Stimulated activated CD8-positive, alpha-beta memory T cell treated with anti-CD3 and anti-CD28 coated beads, Interleukin-12 subunit alpha, Interleukin-12 subunit beta, amount 100 ng/mL, for 24 hours (primary cell): ENCODE results near the gene CDC7.
A peak's percentile ranks its signal among the peaks of the same experiment; 100 is the strongest.
"Not testable (repeated sequence)": the region's sequence is repeated elsewhere in the genome, so short reads cannot be mapped to it uniquely, and the experiment has no call there.

ENCODE experiments used
- DNase-seq: peaks from one replicate; pipeline ENCODE4 v3.0.0-alpha.2; 2020; ENCODE audit errors: extremely low read depth

Gene CDC7

DNA sequence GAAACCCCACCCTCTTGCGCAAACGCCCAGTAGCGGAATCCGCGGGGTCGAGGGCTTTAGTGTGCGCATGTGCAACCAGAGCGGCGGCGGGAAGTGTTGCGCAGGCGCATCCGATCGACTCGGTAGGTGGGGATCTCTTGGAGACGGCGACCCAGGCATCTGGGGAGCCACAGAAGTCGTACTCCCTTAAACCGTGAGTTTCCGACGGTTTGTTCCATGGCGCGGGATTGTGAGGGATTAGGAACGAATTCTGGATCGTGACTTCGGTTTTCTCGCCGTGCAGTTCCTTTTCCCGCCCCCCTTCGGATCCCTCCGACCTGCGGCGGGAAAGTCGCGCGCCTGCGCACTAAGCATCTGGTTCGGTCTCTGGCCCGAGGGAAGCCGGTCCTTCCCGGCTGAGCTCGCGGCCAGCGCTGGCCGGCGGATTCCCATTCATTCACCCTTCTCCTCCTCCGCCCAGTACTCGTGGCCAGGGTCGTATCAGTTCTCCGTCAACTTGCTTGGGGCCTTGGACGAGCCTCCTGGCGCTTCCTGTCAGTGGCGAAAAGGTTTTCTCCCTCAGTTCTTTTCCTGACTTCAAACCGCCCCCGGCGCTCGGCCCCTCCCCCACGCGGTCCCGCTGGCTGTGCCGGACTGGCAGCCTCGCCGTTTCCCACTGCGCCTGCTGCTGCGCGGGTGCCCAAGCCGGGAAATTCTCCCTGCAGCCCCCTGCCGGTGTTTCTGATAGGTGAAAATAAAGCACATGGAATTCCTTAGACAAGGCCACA lies at the start of gene CDC7:
TSS of gene CDC7 (plus strand) at position 96 of the 767 bp plus-strand sequence. CDS start 866 bp downstream, outside the sequence.
- DNase-seq = peak; percentile 69

GRCh38 chr1:91454136-91454535 lies 46.5 kb upstream of the CDC7 start:
- no peak for DNase-seq

DNA sequence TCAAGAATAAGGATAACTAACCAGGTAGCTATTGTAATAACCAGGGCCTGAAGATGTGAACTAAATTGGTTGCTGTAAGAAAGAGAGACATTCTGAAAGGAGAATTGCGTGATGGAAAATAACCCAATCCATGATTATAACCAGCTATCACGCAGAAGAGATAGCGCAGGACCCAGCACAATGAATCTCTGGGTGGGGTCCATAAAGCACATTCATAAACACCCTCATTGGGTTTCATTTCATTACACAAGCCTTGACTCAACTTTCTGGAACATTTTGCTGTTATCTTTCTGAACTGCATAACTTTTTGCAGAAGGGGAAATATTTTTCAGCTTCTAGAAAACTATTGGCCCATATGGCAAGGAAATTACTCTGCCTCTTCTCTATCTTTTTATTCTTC lies 45.3 kb upstream of the CDC7 start:
- no peak for DNase-seq

GRCh38 chr1:91455896-91456295 lies 44.8 kb upstream of the CDC7 start:
- no peak for DNase-seq

DNA sequence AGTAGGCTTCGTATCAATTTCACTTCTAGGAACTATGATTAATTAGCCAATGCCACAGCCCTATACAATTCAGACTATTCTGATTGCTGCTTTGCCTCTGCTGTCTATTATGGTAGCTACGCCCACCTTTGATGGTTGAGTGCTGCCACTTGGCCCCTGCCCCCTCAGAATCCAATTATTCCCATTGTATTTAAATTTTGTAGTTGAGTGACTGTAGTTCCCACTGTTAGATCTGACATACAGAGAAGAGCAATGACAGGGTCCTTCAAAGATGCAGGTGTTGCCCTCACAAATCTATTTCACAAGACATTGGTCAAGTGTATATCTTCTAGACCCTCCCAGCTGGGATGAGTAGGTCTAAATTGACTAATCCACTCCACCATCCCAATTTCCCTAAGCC lies 35.3 kb upstream of the CDC7 start:
- not testable (repeated sequence) for DNase-seq

GRCh38 chr1:91476533-91477217 lies 24.0 kb upstream of the CDC7 start:
- DNase-seq = no peak

DNA sequence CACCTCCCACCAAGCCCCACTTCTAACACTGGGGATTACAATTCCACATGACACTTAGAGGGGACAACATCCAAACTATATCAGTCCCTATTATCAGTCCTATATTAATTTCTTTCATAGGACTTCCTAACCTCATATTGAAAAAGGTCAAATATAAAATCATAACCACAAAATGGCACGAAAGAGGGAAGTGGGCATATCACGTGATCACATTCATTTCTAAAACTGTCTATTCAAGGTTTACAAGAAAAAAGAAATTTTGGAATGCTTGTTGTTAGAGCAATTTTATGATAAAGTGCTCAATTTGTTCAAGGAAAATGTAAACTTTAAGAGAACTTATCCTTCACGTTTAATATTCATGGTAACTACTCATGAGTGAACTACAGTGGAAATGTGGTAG lies 13.2 kb upstream of the CDC7 start:
- DNase-seq = no peak

GRCh38 chr1:91490501-91490900 lies 10.2 kb upstream of the CDC7 start:
- no peak for DNase-seq

GRCh38 chr1:91498035-91498434 lies 2.6 kb upstream of the CDC7 start:
- DNase-seq = no peak

DNA sequence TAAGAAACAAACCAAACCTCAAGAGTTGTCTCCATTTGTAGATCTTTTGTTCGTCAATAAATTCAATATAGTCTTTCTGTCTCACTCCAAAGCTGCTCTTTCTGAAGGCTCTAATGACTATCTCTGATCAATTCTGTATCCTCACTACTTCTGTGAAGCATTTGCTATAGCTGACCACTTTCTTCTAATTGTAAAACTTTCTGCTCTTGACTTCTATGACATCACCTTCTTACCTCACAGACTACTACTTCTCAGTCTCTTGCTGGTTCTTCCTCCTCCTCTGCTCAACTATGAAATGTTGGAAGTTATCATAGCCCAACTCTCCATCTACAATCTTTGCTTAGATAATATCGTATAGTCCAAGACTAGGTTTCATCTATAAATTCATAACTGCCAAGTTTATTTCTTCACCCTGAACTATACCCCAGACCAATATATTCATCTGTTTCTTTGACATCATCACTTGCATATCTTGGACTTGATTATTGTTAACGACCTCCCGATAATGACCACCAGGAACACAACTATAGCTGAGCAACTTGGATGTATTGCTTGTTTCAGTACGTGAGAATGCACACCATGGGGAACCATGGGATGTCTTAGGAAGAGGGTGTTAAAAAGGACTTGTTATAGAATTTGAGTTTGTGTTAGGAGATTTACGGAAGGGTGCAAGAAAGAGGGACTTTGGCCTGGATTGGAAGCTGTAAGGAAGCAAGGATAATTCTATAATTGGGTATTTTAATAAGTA lies 2.0 kb upstream of the CDC7 start:
- DNase-seq = no peak

DNA sequence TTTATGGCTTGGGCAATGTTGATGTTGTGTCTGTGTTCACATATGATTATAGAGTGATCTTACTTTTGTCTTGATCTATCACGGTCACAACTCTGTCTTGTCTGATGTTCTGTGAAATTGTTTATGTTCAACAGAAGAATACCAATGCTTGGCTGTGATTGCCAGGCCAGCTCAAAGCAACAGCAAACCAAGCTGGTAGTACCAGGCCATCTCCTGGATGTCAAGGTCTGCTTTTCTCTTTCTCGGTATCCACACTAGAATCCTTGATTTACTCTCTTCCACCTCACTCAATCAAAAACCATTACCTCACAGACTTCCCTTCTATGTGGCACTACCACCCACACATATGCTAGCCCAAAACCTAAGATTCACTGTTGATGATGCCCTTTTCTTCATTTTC lies 1.3 kb upstream of the CDC7 start:
- DNase-seq = no peak

- DNase-seq = no peak
Measured at GRCh38 chr1:91499904-91500755, 521 bp upstream of the CDC7 start.

GRCh38 chr1:91501523-91501851 lies 836 bp downstream of the CDC7 start:
- no peak for DNase-seq

DNA sequence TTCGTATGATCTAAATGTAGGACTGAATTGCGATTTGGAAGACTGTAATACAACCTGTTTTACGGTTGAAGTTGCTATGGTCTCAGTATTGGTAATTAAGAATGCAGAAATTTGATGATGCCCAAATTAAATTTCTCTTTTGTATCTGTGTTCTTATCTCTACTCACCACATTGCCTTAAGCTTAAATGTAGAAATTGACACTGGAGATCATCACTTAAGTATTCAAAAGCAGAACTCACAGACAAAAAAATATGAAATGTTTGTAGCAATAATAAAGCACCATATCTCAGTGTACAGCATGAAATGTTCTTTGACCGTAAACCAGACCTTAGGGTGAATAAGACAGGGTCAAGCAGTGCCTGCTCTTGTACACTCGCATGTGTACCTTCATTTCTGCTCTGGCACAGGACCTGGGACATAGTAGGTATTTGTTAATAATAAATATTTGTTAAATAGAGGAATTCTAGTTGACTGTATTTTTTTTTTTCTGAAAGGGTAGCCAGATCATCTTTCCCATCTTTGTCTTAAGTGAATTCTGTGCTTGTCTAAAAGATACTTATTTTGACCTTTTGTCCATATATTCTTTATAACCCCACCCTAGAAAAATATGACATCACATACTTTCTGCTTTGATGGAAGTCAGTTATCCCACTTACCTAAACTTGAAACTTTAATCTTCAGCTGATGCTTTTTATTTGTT lies 1.5 kb downstream of the CDC7 start:
- DNase-seq = no peak

GRCh38 chr1:91502672-91503184 lies 2.1 kb downstream of the CDC7 start:
- DNase-seq = no peak

DNA sequence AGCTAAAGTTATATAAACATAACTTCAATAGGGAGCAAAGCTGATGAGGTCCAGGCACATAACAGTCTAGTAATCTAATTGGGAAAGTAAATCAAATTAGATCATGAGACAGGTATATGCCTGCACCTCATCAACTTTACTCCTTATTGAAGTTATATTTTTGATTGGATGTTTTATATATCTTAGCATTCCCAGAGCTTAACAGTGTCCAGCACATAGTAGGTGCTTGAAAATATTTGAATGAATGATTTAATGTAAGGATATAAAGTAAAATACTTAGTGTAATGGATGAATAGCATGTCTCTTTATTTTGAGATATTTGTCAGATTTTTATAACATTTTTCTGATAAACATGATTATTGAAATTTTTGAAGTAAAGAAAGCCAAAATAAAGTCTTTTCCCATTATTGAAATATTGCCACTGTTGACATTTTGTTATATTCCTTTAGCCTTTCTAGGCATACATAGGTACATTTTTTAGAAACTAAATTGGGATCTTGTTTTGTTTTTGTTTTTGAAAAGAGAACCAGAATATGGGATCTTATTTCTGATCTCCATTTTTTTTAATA lies 2.8 kb downstream of the CDC7 start:
- no peak for DNase-seq

DNA sequence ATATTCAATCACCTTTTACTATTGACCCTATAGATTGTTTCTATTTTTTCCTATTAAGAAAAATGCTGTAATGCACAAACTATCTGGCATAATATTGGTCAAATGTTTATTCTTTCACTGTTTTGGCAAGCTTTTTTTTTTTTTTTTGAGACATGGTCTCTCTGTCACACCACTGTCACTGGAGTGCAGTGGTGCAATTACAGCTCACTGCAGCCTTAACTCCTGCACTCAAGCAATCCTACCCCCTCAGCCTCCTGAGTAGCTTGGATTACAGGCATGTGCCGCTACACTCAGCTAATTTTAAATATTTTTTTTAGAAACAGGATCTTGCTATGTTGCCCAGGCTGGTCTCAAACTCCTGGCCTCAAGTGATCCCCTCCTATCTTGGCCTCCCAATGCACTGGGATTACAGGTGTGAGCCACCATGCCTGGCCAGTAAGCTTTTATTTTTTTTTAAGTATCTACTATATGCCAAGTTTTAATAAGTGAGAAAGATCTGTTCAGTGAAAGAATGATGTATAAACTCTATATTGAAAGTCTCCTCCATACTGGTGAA lies 3.4 kb downstream of the CDC7 start:
- DNase-seq = no peak

GRCh38 chr1:91505086-91505485 lies 4.4 kb downstream of the CDC7 start:
- DNase-seq = no peak

GRCh38 chr1:91506071-91506470 lies 5.4 kb downstream of the CDC7 start:
- DNase-seq = no peak

GRCh38 chr1:91507328-91507727 lies 6.7 kb downstream of the CDC7 start:
- no peak for DNase-seq
